ENCODE results near the gene CRYAB. TPM values are rescaled to one million over a fixed set of nuclear protein-coding genes. Genes with fewer than 3 reads are reported as not detected.

The CRYAB gene
- total and polyA plus RNA-seq, 8 donors = 28.4 to 207 (median 80.7) TPM

- Histone ChIP-seq H3K27me3 (no peaks in the 10 kb centered on the region), H3K27ac (peak overlapping the region in 1 of 5 donors; percentile 91), H3K9me3 (no peaks in the 10 kb centered on the region), H3K36me3 (peaks cover 0 to 6% (median 2%) of the 10 kb centered on the region in 4 donors), H3K4me3 (no peak overlapping the region), H3K4me1 (peaks cover 25 to 74% (median 48%) of the 10 kb centered on the region in 4 donors)
- TF ChIP-seq EP300 (IDR thresholded peaks at IDR 0.05) (no peak), POLR2AphosphoS5 (IDR thresholded peaks at IDR 0.05) (no peak), CTCF (IDR thresholded peaks at IDR 0.05) (no peak), POLR2A (IDR thresholded peaks at IDR 0.05) (no peak)
- intact Hi-C loops (cut with DNase I; ENCODE audit: low total_unique reads) = no loop called here
- DNase-seq = no peak
- 63 to 96% (median 75%) methylated on average over 2 of the region's 2 CpGs for WGBS, 5 donors
Observed at GRCh38 chr11:111920908-111921307, 9.3 kb upstream of the CRYAB start.

DNA sequence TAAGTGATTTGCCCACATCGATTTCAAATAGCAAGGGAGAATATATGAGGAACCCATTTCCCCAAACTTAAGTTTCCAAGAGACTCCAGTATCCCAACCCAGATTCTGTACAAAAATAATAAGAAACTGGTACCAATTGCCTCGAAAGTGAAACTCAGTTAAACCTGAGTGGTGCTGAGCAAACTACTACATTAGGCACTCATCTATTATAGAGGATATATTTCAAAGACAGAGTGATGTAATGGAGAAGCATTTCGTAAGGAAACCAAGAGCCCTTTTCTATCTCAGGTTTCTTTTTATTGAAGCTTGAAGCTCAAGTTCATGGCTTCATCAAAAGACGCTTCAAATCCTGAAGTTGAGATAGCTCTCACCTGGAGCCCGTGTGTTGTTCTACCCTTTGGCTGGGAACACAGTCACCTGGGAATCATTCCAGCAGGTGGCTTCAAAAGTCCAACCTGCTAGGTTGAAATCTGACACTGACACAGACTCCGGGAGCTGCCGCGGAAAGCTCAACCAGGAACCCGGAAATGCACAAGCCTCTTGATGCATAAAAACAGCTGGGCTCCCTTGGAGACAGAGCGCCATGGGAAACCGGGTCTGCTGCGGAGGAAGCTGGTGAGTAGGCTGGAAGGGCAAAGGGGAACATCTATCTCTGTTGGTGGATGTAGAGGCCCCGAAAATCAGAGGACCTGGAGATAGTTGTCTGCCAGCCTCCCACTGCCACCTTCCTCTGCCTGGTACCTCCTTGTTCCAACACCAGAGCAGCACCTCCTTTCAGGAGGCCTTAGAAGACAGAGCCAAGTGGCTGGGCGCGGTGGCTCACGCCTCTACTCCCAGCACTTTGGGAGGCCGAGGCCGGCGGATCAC lies 7.1 kb upstream of the CRYAB start, which contains the start of gene C11orf52:
C11orf52 (plus strand) TSS at position 524 of the 867 bp plus-strand sequence; CDS start at position 584, 60 bp downstream.
- Histone ChIP-seq H3K4me3 (peak within 1 kb of the TSS; percentile 20 to 44 (median 33)), H3K27me3 (peaks cover 0 to 7% (median 0%) of the 10 kb centered on the region in 3 donors), H3K9me3 (no peaks in the 10 kb centered on the region), H3K36me3 (no peaks in the 10 kb centered on the region), H3K4me1 (peaks cover 8 to 57% (median 34%) of the 10 kb centered on the region in 4 donors), H3K27ac (peak within 1 kb of the TSS; percentile 79 to 88 (median 86))
- peak; percentile 89 to 95 for DNase-seq
- TF ChIP-seq EP300 (IDR thresholded peaks at IDR 0.05) = no peak
- TF ChIP-seq POLR2A (IDR thresholded peaks at IDR 0.05) = peak in 1 of 4 donors; percentile 43
- TF ChIP-seq CTCF (IDR thresholded peaks at IDR 0.05) = peak in 1 of 7 experiments; percentile 7
- peak in 2 of 3 donors; percentile 81 to 83 for TF ChIP-seq POLR2AphosphoS5 (IDR thresholded peaks at IDR 0.05)
- WGBS, 5 donors = 28 to 49% (median 35%) methylated on average over 13 to 19 of the region's 19 CpGs
- intact Hi-C loops (cut with DNase I; ENCODE audit: low total_unique reads) = no loop called here

- Histone ChIP-seq H3K4me1 (peaks cover 0 to 53% (median 28%) of the 10 kb centered on the region in 4 donors), H3K9me3 (no peaks in the 10 kb centered on the region), H3K36me3 (no peaks in the 10 kb centered on the region), H3K4me3 (no peak overlapping the region), H3K27me3 (peaks cover 0 to 14% (median 5%) of the 10 kb centered on the region in 3 donors), H3K27ac (peak overlapping the region; percentile 46 to 87 (median 85))
- TF ChIP-seq EP300 (IDR thresholded peaks at IDR 0.05) (no peak), POLR2A (IDR thresholded peaks at IDR 0.05) (no peak), POLR2AphosphoS5 (IDR thresholded peaks at IDR 0.05) (no peak), CTCF (IDR thresholded peaks at IDR 0.05) (no peak)
- intact Hi-C loops (cut with DNase I; ENCODE audit: low total_unique reads) = no loop called here
- DNase-seq = no peak
- WGBS, 5 donors = 81 to 87% (median 85%) methylated on average over 3 of the region's 3 CpGs
Observed at GRCh38 chr11:111917788-111918187, 6.2 kb upstream of the CRYAB start.

GRCh38 chr11:111917312-111917711 lies 5.7 kb upstream of the CRYAB start:
- 66 to 90% (median 87%) methylated on average over 2 of the region's 2 CpGs for WGBS, 5 donors
- Histone ChIP-seq H3K27ac (peak overlapping the region in 3 of 5 donors; percentile 79 to 87 (median 86)), H3K4me3 (no peak overlapping the region), H3K9me3 (no peaks in the 10 kb centered on the region), H3K27me3 (peaks cover 0 to 19% (median 9%) of the 10 kb centered on the region in 3 donors), H3K4me1 (peaks cover 0 to 51% (median 26%) of the 10 kb centered on the region in 4 donors), H3K36me3 (no peaks in the 10 kb centered on the region)
- no peak for TF ChIP-seq CTCF (IDR thresholded peaks at IDR 0.05)
- no peak for DNase-seq
- intact Hi-C loops (cut with DNase I; ENCODE audit: low total_unique reads) = no loop called here

All from stomach (tissue), 9 donors.